Common myeloid progenitor, CD34-positive (primary cell): Measurements from ENCODE around the gene PAPOLB.

Experiments
- CTCF ChIA-PET: fragments of 350-600 bp; sonication (Branson Sonifier 250); formaldehyde crosslinking; loops from one replicate; lab custom pipeline; 2021; ENCODE audit warnings: antibody characterized with exemption; lab: Charles Lee
- POLR2A ChIA-PET: fragments of 350-600 bp; sonication (Branson Sonifier 250); formaldehyde crosslinking; loops from one replicate; lab custom pipeline; 2021; ENCODE audit warnings: antibody characterized with exemption; lab: Charles Lee
- DNase-seq, 3 donors: peaks; one replicate each; pipeline versions ENCODE4 v3.0.0 to v3.0.0-alpha.2; 2013
- H3K27ac ChIP-seq, 2 experiments: 1 replicate in 1 of 2; 2 replicates in 1 of 2; pipeline ENCODE4 v1.7.0; 2013; ENCODE audit warnings: inconsistent platforms in 2 of 2, low read length in 2 of 2, mild to moderate bottlenecking in 2 of 2, low read depth in 1 of 2, moderate library complexity in 1 of 2; ENCODE audit not compliant: severe bottlenecking in 2 of 2, insufficient read depth in 1 of 2, poor library complexity in 1 of 2
- H3K27me3 ChIP-seq, 5 experiments: replicated peaks in 2 of 5; 1 replicate in 3 of 5; 2 replicates in 2 of 5; pipeline versions ENCODE4 v1.6.1 to v1.7.0; 2013; ENCODE audit warnings: low read length in 4 of 5, mild to moderate bottlenecking in 2 of 5, moderate library complexity in 2 of 5, inconsistent platforms in 1 of 5; ENCODE audit not compliant: insufficient read depth in 5 of 5, control insufficient read depth in 4 of 5
- H3K36me3 ChIP-seq, 4 experiments: 1 replicate in 2 of 4; 2 replicates in 2 of 4; pipeline versions ENCODE4 v1.6.1 to v1.7.0; 2013; ENCODE audit warnings: low read length in 3 of 4, control low read depth in 1 of 4, mild to moderate bottlenecking in 1 of 4; ENCODE audit not compliant: control insufficient read depth in 4 of 4, insufficient read depth in 4 of 4
- H3K4me1 ChIP-seq, 4 experiments: 1 replicate in 3 of 4; 2 replicates in 1 of 4; pipeline versions ENCODE4 v1.6.1 to v1.7.1; 2013; ENCODE audit warnings: low read length in 3 of 4, mild to moderate bottlenecking in 3 of 4, control low read depth in 1 of 4, inconsistent platforms in 1 of 4, moderate library complexity in 1 of 4; ENCODE audit not compliant: control insufficient read depth in 4 of 4, insufficient read depth in 4 of 4; ENCODE audit errors: control extremely low read depth in 1 of 4
- H3K4me3 ChIP-seq, 7 experiments: 1 replicate in 4 of 7; 2 replicates in 3 of 7; pipeline versions ENCODE4 v1.5.1 to v1.7.0; 2013; ENCODE audit warnings: mild to moderate bottlenecking in 7 of 7, low read length in 6 of 7, moderate library complexity in 6 of 7, inconsistent platforms in 2 of 7, low read depth in 2 of 7, control low read depth in 1 of 7; ENCODE audit not compliant: insufficient read depth in 4 of 7, control insufficient read depth in 1 of 7; ENCODE audit errors: extremely low read depth in 1 of 7
- H3K9me3 ChIP-seq, 5 experiments: 1 replicate in 4 of 5; 2 replicates in 1 of 5; pipeline versions ENCODE4 v1.6.1 to v1.7.1; 2013; ENCODE audit warnings: low read length in 4 of 5, mild to moderate bottlenecking in 2 of 5, inconsistent platforms in 1 of 5, low read depth in 1 of 5, moderate library complexity in 1 of 5; ENCODE audit not compliant: control insufficient read depth in 4 of 5, insufficient read depth in 2 of 5; ENCODE audit errors: control extremely low read depth in 1 of 5
- WGBS: methylation state at CpG from one replicate; pipeline ENCODE4 v1.1.5; 2013; ENCODE audit not compliant: insufficient coverage; 5-methylcytosine and 5-hydroxymethylcytosine counted together

Gene PAPOLB

GRCh38 chr7:4868493-4868892, 6.7 kb upstream of the PAPOLB start:
- no peaks in the 10 kb centered on the region for H3K36me3 ChIP-seq
- DNase-seq = no peak
- peaks cover 0 to 10% (median 5%) of the 10 kb centered on the region in 4 experiments for H3K4me1 ChIP-seq
- WGBS = 95% methylated on average over 4 of the region's 5 CpGs
- H3K27ac ChIP-seq = no peak overlapping the region
- no peak overlapping the region for H3K4me3 ChIP-seq
- peaks cover 1 to 8% (median 3%) of the 10 kb centered on the region in 5 experiments for H3K9me3 ChIP-seq
- POLR2A ChIA-PET = no interaction called here
- peaks cover 0 to 40% (median 4%) of the 10 kb centered on the region in 5 experiments for H3K27me3 ChIP-seq
- CTCF ChIA-PET = interaction anchor here (1.3 kb wide), 2 partner anchors 15 to 39 kb away, joined by 3 to 5 read pairs; partner anchors contain the start of gene RADIL

GRCh38 chr7:4866528-4867496, 5.0 kb upstream of the PAPOLB start:
- no peaks in the 10 kb centered on the region for H3K36me3 ChIP-seq
- no peak overlapping the region for H3K4me3 ChIP-seq
- ChIA-PET CTCF (interaction anchor here (1.3 kb wide), 1 partner anchor 16 kb away, joined by 5 read pairs; the partner anchor contains the start of gene RADIL), POLR2A (no interaction called here)
- 92% methylated on average over 6 of the region's 9 CpGs for WGBS
- H3K27ac ChIP-seq = no peak overlapping the region
- peaks cover 3 to 45% (median 6%) of the 10 kb centered on the region in 5 experiments for H3K27me3 ChIP-seq
- no peak for DNase-seq
- H3K9me3 ChIP-seq = peaks cover 3 to 21% (median 9%) of the 10 kb centered on the region in 5 experiments
- peaks cover 0 to 14% (median 6%) of the 10 kb centered on the region in 4 experiments for H3K4me1 ChIP-seq

GRCh38 chr7:4862156-4862555, 326 bp upstream of the PAPOLB start:
- H3K9me3 ChIP-seq = peaks cover 5 to 30% (median 20%) of the 10 kb centered on the region in 5 experiments
- H3K4me3 ChIP-seq = peak overlapping the region; percentile 49 to 77 (median 60)
- peaks cover 6 to 55% (median 9%) of the 10 kb centered on the region in 5 experiments for H3K27me3 ChIP-seq
- no peak overlapping the region for H3K27ac ChIP-seq
- peaks cover 0 to 8% (median 3%) of the 10 kb centered on the region in 4 experiments for H3K4me1 ChIP-seq
- POLR2A ChIA-PET = no interaction called here
- WGBS = 89% methylated on average over 12 of the region's 14 CpGs
- H3K36me3 ChIP-seq = no peaks in the 10 kb centered on the region
- CTCF ChIA-PET = interaction anchor here (0.9 to 1.0 kb wide), 3 partner anchors 19 to 31 kb away, joined by 3 read pairs; partner anchors contain the start of gene RADIL
- no peak for DNase-seq

GRCh38 chr7:4861227-4861626, 603 bp downstream of the PAPOLB start:
- peaks cover 6 to 53% (median 9%) of the 10 kb centered on the region in 5 experiments for H3K27me3 ChIP-seq
- WGBS = 82% methylated on average over 8 of the region's 11 CpGs
- ChIA-PET CTCF (no interaction called here), POLR2A (no interaction called here)
- DNase-seq = no peak
- H3K4me1 ChIP-seq = peaks cover 0 to 8% (median 3%) of the 10 kb centered on the region in 4 experiments
- H3K36me3 ChIP-seq = no peaks in the 10 kb centered on the region
- peak overlapping the region; percentile 49 to 77 (median 60) for H3K4me3 ChIP-seq
- no peak overlapping the region for H3K27ac ChIP-seq
- peaks cover 4 to 29% (median 20%) of the 10 kb centered on the region in 5 experiments for H3K9me3 ChIP-seq

- WGBS = 100% methylated on average over 1 of the region's 3 CpGs
- CTCF ChIA-PET = interaction anchor here (2.0 kb wide), 1 partner anchor 26 kb away, joined by 6 read pairs; the partner anchor contains the start of gene RADIL
- no peak for DNase-seq
- Histone ChIP-seq H3K36me3 (no peaks in the 10 kb centered on the region), H3K4me1 (peaks cover 0 to 6% (median 3%) of the 10 kb centered on the region in 4 experiments), H3K4me3 (no peak overlapping the region), H3K27ac (no peak overlapping the region), H3K9me3 (peaks cover 2 to 16% (median 14%) of the 10 kb centered on the region in 5 experiments), H3K27me3 (peaks cover 0 to 30% (median 8%) of the 10 kb centered on the region in 5 experiments)
- POLR2A ChIA-PET = no interaction called here
Measured at GRCh38 chr7:4857189-4857588, 4.6 kb downstream of the PAPOLB start.

GRCh38 chr7:4856336-4857057, 5.3 kb downstream of the PAPOLB start:
- peaks cover 0 to 23% (median 6%) of the 10 kb centered on the region in 5 experiments for H3K27me3 ChIP-seq
- ChIA-PET POLR2A (no interaction called here), CTCF (interaction anchor here (0.6 to 2.8 kb wide), 6 partner anchors 11 to 821 kb away, joined by 3 to 11 read pairs (median 4); partner anchors contain the start of gene RADIL)
- peaks cover 0 to 3% (median 0%) of the 10 kb centered on the region in 4 experiments for H3K4me1 ChIP-seq
- H3K36me3 ChIP-seq = no peaks in the 10 kb centered on the region
- peaks cover 2 to 13% (median 7%) of the 10 kb centered on the region in 5 experiments for H3K9me3 ChIP-seq
- WGBS = 97% methylated on average over 5 of the region's 10 CpGs
- DNase-seq = no peak
- H3K4me3 ChIP-seq = no peak overlapping the region
- no peak overlapping the region for H3K27ac ChIP-seq
